T-helper 9 cell (primary cell): Measurements from ENCODE around the gene RASL11B.

Experiments
- DNase-seq: peaks from one replicate; pipeline ENCODE4 v3.0.0-alpha.2; 2020

The RASL11B gene

DNA sequence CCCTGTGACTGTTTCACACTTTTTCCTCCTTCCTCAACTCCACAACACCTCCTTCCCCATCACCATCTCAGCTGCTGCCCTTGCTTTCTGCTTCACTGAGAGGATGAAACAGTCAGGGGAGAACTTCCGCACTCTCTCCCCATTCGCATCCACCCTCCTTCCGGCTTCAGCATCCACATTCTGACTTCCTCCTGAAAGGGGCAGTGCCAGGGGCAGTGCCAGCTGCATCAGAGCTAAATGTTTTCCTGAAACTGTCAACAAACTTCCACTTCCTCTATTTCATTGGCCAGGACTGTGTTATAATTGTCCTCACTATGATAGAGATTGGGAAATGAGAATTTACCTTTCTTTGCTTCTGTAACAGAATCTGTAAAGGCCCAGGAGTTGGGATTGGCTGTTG, 18.2 kb upstream of the RASL11B start:
- no peak for DNase-seq

DNA sequence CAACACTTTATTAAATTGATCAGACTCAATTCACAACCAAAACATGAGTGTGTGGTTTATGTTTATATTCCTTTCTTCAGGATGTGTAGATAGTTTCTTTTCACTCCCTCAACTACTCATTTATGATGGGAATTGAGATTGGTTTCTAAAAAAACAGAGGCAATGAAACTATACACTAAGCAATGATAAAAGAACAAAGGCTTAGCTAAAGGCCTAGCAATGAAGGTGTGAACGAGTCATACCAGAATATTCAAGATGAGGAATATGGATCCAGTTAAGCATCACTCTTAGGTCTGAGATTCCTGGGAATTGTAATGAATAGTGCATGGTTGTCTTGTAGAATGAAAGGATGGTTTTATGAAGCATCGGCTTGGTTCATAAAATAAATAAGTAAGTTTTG, 17.5 kb upstream of the RASL11B start:
- no peak for DNase-seq

DNA sequence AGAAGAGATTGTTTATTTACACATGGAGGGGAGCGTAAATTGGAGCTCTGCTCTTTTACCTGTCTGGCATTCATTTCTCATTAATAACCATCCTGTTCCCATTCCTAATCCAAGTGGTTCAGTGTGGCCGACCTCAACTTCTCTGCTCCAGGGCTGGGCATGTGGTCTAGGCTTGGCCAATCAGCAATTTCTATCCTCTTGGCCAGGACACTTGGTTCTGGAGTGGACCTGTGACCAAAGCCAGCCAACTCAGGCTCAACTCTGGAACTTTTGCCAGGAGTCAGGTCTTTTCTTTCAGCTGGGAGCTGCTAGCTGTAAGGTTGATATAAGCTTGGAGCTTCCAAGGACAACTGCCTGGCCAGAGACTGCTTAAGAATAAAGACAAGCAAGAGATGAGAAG, 15.6 kb upstream of the RASL11B start:
- DNase-seq: no peak

DNA sequence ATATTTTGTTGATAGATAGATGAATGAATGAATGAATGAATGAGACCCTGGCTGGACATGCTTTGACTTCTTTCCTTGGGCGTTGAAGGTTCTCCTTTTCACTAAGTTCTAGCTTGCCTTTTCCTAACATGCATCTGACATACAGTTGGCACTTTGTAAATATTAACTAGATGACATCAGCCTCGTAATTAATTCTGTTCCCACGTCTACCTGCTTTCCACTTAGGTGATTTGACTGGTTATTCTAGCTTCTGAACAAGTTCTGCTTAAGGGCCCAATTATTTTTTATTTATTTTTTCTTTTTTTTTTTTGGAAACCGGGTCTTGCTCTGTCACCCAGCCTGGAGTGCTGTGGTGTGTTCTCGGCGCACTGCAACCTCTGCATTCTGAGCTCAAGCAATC, 13.9 kb upstream of the RASL11B start:
- no peak for DNase-seq

DNA sequence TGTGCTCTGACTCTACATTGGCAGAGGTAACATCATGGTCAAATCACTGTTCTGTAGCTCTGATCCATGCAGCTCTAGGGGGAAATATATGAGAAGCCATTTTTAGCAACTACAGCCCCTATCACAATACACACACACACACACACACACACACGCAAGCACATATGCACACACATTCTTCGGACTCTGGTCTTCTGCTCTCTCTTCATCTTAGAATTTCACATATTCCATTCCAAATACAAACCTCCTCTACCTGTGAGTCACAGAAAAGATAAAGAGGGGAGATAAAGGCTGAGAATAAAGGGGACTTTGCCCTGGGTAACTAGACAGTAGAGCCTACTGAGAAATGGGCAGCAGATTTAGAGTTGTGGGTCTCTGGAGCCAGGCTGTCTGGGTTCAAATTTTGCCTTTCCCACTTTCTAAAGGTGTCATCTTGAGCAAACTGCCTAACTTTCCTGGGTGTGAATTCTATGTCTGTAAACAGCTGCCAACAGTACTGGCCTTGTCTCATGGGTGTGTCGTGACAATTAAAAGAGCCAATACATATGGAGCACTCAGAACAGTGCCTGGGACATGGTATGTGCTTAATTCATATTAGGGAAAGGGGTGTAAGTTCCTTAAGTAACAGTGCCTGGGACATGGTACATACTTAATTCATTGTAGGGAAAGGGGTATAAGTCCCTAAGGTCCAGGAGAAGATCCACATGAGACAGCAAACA, 11.6 kb upstream of the RASL11B start:
- no peak for DNase-seq

- DNase-seq: no peak
These were observed 10.1 kb upstream of the RASL11B start for GRCh38 chr4:52852041-52852440.

DNA sequence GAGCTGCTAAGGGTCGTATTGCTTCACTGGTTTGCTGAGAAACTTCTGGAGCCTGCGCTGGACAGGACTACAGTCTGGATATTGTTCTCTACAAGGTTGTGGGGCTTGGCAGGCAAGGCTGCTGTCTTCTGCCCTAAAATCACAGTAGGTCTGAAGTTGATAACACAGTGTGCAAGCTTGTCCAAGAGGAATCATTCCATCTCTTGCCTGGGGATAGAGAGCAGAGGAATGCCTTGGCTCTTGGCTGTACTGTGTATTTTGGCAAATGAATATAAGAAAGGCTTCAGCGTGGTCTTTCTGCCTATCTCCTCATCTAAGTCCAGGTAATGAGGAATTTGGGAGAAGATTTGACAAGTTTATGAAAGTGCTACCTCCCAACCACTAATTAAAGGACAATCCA, 9.4 kb upstream of the RASL11B start:
- DNase-seq: no peak

GRCh38 chr4:52853351-52853750, 8.8 kb upstream of the RASL11B start:
- DNase-seq: no peak

- no peak for DNase-seq
These were observed 5.3 kb upstream of the RASL11B start for GRCh38 chr4:52856801-52857200.

DNA sequence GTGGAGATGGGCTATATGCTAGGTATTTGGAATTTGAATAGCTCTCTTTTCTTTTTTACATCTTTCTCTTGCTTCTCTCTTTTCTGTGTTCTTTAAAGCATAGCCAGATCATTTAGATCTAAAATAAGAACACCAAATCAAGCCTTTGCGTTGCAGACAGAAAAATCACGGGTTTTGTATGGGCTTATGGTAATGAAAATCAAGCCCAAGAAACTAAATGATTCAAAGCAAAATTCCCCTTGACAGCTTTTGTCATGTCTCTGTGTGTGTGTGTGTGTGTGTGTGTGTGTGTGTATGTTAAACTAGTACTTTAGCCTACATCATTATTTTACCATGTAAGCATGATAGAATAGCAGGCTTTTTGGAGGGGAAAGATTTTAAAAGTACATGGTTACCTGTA, 1.8 kb upstream of the RASL11B start:
- DNase-seq: no peak

DNA sequence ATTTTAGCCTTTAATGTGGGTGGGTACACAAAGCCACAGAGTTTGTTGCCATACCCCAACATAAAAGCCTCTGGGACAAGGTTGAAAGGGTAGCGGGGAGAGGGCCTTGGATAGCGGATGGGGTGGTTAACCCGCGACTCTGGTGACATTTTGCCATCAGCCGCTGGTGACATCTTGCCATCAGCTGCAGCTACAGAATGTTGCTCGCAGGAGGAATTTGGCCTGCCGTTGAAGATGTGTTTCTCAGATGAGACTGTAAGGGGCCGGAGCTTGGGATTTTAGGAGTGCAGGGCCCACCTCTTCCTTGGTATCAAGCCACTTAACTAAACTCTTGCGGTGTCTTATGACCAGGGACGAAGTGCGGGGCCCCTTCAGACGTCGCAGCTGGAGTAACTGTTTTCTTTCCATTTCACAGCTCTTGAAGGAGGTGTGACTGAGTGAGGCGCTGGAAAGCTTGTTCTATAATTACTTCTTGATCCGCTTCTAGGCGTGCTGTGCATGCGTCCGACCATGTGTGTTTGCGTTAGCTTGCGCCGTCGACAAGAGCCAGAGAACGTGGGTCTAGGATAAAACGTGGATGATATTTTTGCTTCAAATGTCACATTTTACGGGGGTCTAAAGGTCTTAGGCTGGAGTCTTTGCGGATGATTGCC, 820 bp upstream of the RASL11B start:
- DNase-seq: no peak

GRCh38 chr4:52862639-52863161, 583 bp downstream of the RASL11B start:
- DNase-seq: no peak

DNA sequence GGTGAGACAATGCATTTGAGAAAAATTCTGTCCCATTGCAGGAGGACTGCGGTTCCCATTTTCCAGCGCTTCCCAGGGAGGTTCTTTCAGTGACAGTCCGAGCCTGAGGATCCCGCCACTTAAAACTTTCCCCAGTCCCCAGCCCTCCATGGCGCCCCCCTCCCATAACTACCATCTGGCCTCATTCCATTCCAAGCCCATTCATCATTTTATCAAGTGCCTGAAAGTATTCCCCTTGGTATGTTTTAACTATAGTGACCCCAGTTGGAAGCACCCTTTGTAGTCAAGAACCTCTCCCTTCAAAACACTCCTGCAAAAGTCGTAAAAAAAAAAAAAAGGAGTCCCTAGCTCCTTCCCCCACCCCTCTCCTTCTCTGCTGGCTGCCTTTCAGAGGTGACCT, 1.2 kb downstream of the RASL11B start:
- no peak for DNase-seq

GRCh38 chr4:52864793-52865192, 2.7 kb downstream of the RASL11B start:
- no peak for DNase-seq

DNA sequence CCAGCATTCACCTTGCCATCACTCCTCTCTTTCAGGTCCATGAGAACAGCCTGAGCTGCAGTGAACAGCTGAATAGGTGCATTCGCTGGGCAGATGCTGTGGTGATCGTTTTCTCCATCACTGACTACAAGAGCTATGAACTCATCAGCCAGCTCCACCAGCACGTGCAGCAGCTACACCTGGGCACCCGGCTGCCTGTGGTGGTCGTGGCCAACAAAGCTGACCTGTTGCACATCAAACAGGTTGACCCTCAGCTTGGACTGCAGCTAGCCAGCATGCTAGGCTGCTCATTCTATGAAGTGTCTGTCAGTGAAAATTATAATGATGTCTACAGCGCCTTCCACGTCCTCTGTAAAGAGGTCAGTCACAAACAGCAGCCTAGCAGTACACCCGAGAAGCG, 3.2 kb downstream of the RASL11B start:
- no peak for DNase-seq

- no peak for DNase-seq
These were observed 4.6 kb downstream of the RASL11B start for GRCh38 chr4:52866734-52867133.

DNA sequence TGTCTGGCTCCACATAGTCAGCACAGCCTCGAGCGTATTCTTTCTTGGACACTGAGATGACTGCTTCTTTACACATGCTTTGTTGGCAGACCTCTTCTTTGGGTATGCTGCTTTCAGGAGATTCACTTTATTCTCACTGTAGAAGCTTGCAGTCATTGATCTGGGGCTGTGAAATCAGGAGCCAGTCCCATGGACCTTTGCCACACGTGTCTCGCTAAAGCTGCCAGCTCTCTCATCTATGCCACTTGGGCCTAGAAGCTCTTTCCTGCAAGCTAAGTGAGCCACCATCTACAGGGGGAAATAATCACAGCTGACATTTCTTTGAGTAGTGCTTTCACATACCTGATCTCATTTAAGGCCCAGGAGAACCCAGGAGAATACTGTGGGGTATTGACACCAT, 5.0 kb downstream of the RASL11B start:
- DNase-seq: no peak

DNA sequence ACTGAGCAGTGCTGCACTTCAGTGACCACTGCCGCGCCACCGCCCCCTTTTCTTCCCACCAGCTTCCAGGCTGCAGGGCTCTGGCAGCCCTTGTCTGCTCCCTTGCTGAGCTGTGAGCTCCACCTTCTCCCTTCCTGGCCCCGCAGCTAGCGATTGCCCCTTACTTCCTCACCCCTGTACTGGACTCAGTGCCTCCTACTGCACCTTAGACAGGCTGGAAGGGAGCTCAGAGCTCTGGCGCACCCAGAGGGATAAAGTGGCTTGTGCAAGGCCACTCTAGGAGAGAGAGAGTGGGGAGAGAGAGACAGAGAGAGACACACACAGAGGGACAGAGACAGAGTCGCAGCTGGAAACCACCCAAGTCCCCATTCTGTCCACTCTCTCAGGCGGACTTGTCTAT, 6.0 kb downstream of the RASL11B start:
- no peak for DNase-seq

DNA sequence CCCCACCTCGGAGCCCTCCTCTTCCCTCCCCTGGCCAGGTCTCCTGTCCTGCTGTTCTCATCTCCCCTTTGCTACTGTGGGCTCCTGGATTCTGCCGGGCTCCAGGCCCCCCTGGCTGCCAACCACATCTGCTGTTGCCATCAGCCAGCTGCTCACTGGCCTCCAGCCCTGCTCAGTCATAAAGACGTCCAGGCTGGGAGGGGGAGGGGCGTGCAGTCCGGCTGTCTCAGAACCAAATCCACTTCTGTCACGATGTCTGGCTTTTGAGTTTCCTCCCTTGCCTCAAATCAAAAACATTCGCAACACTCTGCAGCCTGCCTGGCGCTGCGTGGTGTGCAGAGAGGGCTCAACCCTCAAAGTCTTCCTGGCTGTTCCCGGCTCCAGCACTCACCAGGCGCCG, 7.1 kb downstream of the RASL11B start:
- DNase-seq: no peak

DNA sequence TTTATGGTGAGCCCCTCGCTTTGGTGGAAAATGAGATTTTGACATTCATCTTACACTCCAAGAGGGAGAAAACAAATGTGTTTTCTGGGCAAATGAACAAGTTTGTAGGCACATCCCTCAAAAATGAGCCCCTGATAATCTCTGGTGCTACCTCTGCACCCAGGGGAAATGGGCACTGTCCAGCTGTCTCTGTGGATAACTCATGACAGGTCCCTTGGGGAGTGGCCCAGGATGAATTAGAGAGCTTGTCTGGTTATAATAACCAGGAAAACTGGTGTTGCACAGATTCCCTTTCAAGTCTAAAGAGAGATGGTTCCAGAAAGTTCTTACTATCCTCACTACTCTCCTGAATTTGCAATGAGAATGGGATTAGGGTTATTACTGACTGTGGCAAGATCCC, 7.5 kb downstream of the RASL11B start:
- no peak for DNase-seq

DNA sequence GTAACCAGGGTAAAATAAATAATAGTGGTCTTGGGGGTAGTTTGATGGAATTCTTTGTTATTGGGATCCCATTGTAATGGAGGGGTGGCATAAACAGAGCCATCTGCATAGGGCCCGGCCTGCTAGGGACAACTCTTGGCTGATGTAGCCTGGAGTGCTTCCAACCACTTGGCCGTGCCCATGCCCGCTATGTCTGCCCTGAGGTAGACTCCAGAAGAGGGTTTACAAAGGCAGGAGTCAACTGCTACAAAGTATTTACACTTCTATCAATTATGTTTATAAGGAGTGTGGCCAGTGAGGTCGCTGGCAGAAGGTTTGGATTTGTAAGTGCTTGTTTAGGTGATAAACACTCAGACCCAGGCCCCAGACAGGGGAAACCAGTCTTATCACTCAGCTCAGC, 8.1 kb downstream of the RASL11B start:
- no peak for DNase-seq

- DNase-seq: no peak
These were observed 11.1 kb downstream of the RASL11B start for GRCh38 chr4:52873191-52873590.

DNA sequence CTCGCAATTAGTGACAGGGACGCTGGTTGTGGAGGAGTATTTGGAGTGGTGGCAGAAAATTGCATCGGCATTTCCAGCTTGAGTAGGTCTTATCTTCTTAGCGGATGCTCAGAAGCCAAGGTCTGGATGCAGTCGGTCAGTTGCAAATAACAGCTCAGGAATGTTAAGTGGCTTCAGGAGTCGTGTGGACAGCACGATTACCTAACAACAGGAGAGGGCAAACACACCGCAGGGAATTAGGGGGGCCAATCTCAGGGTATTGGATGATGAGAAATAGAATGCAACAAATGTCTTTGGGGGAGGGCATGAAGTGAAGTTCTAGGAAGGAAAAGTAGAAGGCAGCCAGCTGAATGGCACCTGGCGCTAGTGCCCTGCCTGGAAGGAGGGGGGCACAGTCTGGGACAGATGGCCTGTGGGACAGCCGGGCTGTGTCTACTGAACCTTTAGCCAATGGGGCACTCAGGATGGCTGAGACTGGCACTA, 11.8 kb downstream of the RASL11B start:
- DNase-seq: no peak

- no peak for DNase-seq
These were observed 12.8 kb downstream of the RASL11B start for GRCh38 chr4:52874948-52875347.

GRCh38 chr4:52876069-52876468, 14.0 kb downstream of the RASL11B start:
- no peak for DNase-seq
